PC-9 (cell line): Measurements from ENCODE around the gene ZNF865.

ENCODE experiments used
- CTCF ChIP-seq: fragments of 200-600 bp; sonication (generic); conservative IDR thresholded peaks from 2 replicates; pipeline ENCODE4 v1.6.1; 2017; ENCODE audit warnings: mixed run types, antibody characterized with exemption, mild to moderate bottlenecking, moderate library complexity
- EZH2 ChIP-seq: fragments of 200-600 bp; sonication (generic); IDR thresholded peaks from 2 replicates; pipeline ENCODE4 v1.8.0; 2017; ENCODE audit warnings: antibody characterized with exemption, low read depth

- TF ChIP-seq CTCF (no peak), EZH2 (no peak)
Measured at GRCh38 chr19:55658846-55659459, 53.5 kb downstream of the ZNF865 start.
